Breast epithelium (tissue), 3 donors: ENCODE measurements around the gene ENAH.

ENCODE experiments used
- POLR2AphosphoS5 ChIP-seq, 3 donors: sonication (generic); formaldehyde crosslinking; IDR thresholded peaks; one replicate each; pipeline ENCODE4 v1.6.1; 2017; ENCODE audit warnings: antibody characterized with exemption in 3 of 3
- TF ChIP-seq, protein P1 (sequence below), 3 donors: fragments of 450-650 bp; IDR thresholded peaks; one replicate each; pipeline ENCODE4 v1.5.1; 2016 to 2017; ENCODE audit warnings: antibody characterized with exemption in 3 of 3, mild to moderate bottlenecking in 3 of 3, moderate library complexity in 3 of 3

GRCh38 chr1:225460021-225460736 is 192.7 kb downstream of the ENAH start:
- TF ChIP-seq, protein P1, sequence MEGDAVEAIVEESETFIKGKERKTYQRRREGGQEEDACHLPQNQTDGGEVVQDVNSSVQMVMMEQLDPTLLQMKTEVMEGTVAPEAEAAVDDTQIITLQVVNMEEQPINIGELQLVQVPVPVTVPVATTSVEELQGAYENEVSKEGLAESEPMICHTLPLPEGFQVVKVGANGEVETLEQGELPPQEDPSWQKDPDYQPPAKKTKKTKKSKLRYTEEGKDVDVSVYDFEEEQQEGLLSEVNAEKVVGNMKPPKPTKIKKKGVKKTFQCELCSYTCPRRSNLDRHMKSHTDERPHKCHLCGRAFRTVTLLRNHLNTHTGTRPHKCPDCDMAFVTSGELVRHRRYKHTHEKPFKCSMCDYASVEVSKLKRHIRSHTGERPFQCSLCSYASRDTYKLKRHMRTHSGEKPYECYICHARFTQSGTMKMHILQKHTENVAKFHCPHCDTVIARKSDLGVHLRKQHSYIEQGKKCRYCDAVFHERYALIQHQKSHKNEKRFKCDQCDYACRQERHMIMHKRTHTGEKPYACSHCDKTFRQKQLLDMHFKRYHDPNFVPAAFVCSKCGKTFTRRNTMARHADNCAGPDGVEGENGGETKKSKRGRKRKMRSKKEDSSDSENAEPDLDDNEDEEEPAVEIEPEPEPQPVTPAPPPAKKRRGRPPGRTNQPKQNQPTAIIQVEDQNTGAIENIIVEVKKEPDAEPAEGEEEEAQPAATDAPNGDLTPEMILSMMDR (IDR thresholded peaks at IDR 0.05), result no peak
- TF ChIP-seq POLR2AphosphoS5 (IDR thresholded peaks at IDR 0.05), result no peak
